HepG2 (cell line): ENCODE data around the gene BPIFB4.

Experiments
- SOX5 ChIP-seq: IDR thresholded peaks from 2 replicates; pipeline ENCODE4 v1.6.1; 2016; ENCODE audit warnings: borderline replicate concordance
- ZFP36 ChIP-seq: fragments of 150-350 bp; IDR thresholded peaks from 2 replicates; pipeline ENCODE4 v1.6.1; 2018; ENCODE audit warnings: borderline replicate concordance, low read length, low read depth; ENCODE audit not compliant: partially characterized antibody
- ZNF12 ChIP-seq: sonication (generic); formaldehyde crosslinking; IDR thresholded peaks from 2 replicates; pipeline ENCODE4 v1.5.0; 2020; ENCODE audit warnings: missing genetic modification reagents
- ZNF274 ChIP-seq: sonication (generic); formaldehyde crosslinking; IDR thresholded peaks from 2 replicates; pipeline ENCODE4 v1.5.1; 2020; ENCODE audit warnings: mild to moderate bottlenecking, missing genetic modification reagents
- TF ChIP-seq, protein P1 (sequence below): sonication (generic); formaldehyde crosslinking; IDR thresholded peaks from 2 replicates; pipeline ENCODE4 v1.4.0; 2020; ENCODE audit warnings: missing genetic modification reagents
- TF ChIP-seq, protein P2 (sequence below): IDR thresholded peaks from 2 replicates; pipeline ENCODE4 v1.6.1; 2012; ENCODE audit warnings: inconsistent platforms
- TF ChIP-seq, protein P3 (sequence below), 2 experiments: IDR thresholded peaks; 2 replicates each; pipeline ENCODE4 v1.6.1; 2011 to 2012; ENCODE audit warnings: low read length in 2 of 2, borderline replicate concordance in 1 of 2, low read depth in 1 of 2, mild to moderate bottlenecking in 1 of 2, moderate library complexity in 1 of 2

DNA sequence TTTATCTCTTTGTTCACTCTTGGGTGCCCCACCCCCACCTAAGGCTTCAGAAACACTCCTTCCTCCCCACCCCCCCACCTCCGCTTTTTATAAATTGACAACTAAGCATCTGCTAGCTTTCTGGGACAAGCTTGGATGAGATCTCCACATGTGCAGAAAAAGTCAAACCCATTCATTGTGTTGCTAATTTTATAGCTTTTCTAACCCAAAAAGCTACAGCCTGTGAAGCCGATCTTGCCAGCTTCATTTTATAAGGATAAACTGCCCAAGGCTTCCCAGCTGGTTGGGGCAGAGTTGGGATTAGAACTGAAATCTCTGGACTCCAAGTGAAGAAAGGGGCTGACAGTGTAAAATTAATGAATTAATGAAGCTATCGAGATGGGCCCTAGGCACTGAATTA lies 24.1 kb downstream of the BPIFB4 start:
- TF ChIP-seq, protein P1, sequence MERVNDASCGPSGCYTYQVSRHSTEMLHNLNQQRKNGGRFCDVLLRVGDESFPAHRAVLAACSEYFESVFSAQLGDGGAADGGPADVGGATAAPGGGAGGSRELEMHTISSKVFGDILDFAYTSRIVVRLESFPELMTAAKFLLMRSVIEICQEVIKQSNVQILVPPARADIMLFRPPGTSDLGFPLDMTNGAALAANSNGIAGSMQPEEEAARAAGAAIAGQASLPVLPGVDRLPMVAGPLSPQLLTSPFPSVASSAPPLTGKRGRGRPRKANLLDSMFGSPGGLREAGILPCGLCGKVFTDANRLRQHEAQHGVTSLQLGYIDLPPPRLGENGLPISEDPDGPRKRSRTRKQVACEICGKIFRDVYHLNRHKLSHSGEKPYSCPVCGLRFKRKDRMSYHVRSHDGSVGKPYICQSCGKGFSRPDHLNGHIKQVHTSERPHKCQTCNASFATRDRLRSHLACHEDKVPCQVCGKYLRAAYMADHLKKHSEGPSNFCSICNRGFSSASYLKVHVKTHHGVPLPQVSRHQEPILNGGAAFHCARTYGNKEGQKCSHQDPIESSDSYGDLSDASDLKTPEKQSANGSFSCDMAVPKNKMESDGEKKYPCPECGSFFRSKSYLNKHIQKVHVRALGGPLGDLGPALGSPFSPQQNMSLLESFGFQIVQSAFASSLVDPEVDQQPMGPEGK, result no peak
- TF ChIP-seq ZNF274 (CRISPR knock-in tag) (no peak), SOX5 (CRISPR knock-in tag) (no peak), ZNF12 (no peak), ZFP36 (no peak)
- TF ChIP-seq, protein P2, sequence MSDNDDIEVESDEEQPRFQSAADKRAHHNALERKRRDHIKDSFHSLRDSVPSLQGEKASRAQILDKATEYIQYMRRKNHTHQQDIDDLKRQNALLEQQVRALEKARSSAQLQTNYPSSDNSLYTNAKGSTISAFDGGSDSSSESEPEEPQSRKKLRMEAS, result no peak
- TF ChIP-seq, protein P3, sequence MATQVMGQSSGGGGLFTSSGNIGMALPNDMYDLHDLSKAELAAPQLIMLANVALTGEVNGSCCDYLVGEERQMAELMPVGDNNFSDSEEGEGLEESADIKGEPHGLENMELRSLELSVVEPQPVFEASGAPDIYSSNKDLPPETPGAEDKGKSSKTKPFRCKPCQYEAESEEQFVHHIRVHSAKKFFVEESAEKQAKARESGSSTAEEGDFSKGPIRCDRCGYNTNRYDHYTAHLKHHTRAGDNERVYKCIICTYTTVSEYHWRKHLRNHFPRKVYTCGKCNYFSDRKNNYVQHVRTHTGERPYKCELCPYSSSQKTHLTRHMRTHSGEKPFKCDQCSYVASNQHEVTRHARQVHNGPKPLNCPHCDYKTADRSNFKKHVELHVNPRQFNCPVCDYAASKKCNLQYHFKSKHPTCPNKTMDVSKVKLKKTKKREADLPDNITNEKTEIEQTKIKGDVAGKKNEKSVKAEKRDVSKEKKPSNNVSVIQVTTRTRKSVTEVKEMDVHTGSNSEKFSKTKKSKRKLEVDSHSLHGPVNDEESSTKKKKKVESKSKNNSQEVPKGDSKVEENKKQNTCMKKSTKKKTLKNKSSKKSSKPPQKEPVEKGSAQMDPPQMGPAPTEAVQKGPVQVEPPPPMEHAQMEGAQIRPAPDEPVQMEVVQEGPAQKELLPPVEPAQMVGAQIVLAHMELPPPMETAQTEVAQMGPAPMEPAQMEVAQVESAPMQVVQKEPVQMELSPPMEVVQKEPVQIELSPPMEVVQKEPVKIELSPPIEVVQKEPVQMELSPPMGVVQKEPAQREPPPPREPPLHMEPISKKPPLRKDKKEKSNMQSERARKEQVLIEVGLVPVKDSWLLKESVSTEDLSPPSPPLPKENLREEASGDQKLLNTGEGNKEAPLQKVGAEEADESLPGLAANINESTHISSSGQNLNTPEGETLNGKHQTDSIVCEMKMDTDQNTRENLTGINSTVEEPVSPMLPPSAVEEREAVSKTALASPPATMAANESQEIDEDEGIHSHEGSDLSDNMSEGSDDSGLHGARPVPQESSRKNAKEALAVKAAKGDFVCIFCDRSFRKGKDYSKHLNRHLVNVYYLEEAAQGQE (IDR thresholded peaks at IDR 0.05; ENCODE audit: borderline replicate concordance in 1 of 2, low read depth in 1 of 2, low read length in 2 of 2), result no peak
